CD4-positive, alpha-beta memory T cell (primary cell): ENCODE data around the gene C3AR1. TPM values are rescaled to one million over a fixed set of nuclear protein-coding genes. Genes with fewer than 3 reads are reported as not detected.

Experiments
- CTCF ChIA-PET: fragments of 350-600 bp; sonication (Branson Sonifier 250); formaldehyde crosslinking; loops from one replicate; lab custom pipeline; 2021; ENCODE audit warnings: inconsistent platforms; ENCODE audit not compliant: partially characterized antibody; lab: Charles Lee
- POLR2A ChIA-PET: fragments of 350-600 bp; sonication (Branson Sonifier 250); formaldehyde crosslinking; loops from one replicate; lab custom pipeline; 2021; ENCODE audit not compliant: partially characterized antibody; lab: Charles Lee
- DNase-seq, 5 donors: peaks; one replicate each; pipeline versions ENCODE4 v3.0.0 to v3.0.0-alpha.2; 2020 to 2022; ENCODE audit warnings: mixed read lengths in 1 of 5
- H3K27ac ChIP-seq: one replicate; pipeline ENCODE4 v1.7.0; 2013; ENCODE audit warnings: low read depth, low read length
- H3K27me3 ChIP-seq: 2 replicates; pipeline ENCODE4 v1.7.0; 2013; ENCODE audit warnings: mild to moderate bottlenecking, low read length, moderate library complexity; ENCODE audit not compliant: insufficient read depth
- H3K36me3 ChIP-seq: 2 replicates; pipeline ENCODE4 v1.7.0; 2013; ENCODE audit warnings: mild to moderate bottlenecking, low read length, moderate library complexity; ENCODE audit not compliant: insufficient read depth
- H3K4me1 ChIP-seq: 2 replicates; pipeline ENCODE4 v1.7.0; 2013; ENCODE audit warnings: mild to moderate bottlenecking, low read length, moderate library complexity; ENCODE audit not compliant: insufficient read depth
- H3K4me3 ChIP-seq, 2 donors: one replicate each; pipeline ENCODE4 v1.7.0; 2013; ENCODE audit warnings: low read length in 2 of 2, mild to moderate bottlenecking in 1 of 2
- H3K9me3 ChIP-seq, 2 donors: one replicate each; pipeline ENCODE4 v1.7.0; 2013; ENCODE audit warnings: low read length in 2 of 2, control low read depth in 1 of 2; ENCODE audit not compliant: control insufficient read depth in 1 of 2
- H3K27ac Mint-ChIP-seq, 7 donors: one replicate each; pipeline ENCODE4 v1.8.0; 2020 to 2021; ENCODE audit warnings: mixed read lengths in 7 of 7, mild to moderate bottlenecking in 6 of 7, inconsistent platforms in 3 of 7, moderate library complexity in 3 of 7
- H3K27me3 Mint-ChIP-seq, 2 donors: one replicate each; pipeline ENCODE4 v1.8.0; 2020 to 2021; ENCODE audit warnings: mixed read lengths in 2 of 2
- H3K36me3 Mint-ChIP-seq, 2 donors: one replicate each; pipeline ENCODE4 v1.8.0; 2020 to 2021; ENCODE audit warnings: mixed read lengths in 2 of 2, inconsistent platforms in 1 of 2, mild to moderate bottlenecking in 1 of 2
- H3K4me1 Mint-ChIP-seq, 4 donors: one replicate each; pipeline ENCODE4 v1.8.0; 2020 to 2021; ENCODE audit warnings: mixed read lengths in 4 of 4, mild to moderate bottlenecking in 1 of 4
- H3K4me3 Mint-ChIP-seq, 8 donors: one replicate each; pipeline ENCODE4 v1.8.0; 2020 to 2021; ENCODE audit warnings: mixed read lengths in 8 of 8, mild to moderate bottlenecking in 7 of 8, moderate library complexity in 6 of 8, inconsistent platforms in 3 of 8
- H3K9me3 Mint-ChIP-seq, 8 donors: one replicate each; pipeline ENCODE4 v1.8.0; 2020 to 2021; ENCODE audit warnings: mixed read lengths in 8 of 8, mild to moderate bottlenecking in 5 of 8, inconsistent platforms in 3 of 8, moderate library complexity in 1 of 8
- intact Hi-C: fragments of 100-400 bp; cut with micrococcal nuclease; formaldehyde crosslinking; loops from one replicate; pipeline ENCODE4 v1.15.1; 2023
- polyA plus RNA-seq, 2 donors: library from polyadenylated mRNA; unstranded; fragments of 300-500 nt; fragmentation: Illumina TruSeq; gene quantifications; one replicate each; pipeline ENCODE4 v1.2.3, GENCODE V29; 2021
- total RNA-seq, 2 experiments: library from RNA; stranded (reverse); gene quantifications; one replicate each; pipeline ENCODE4 v1.2.3, GENCODE V29; 2021

Gene C3AR1
- total and polyA plus RNA-seq, 4 experiments from 2014 or later: 4.6 to 10.6 (median 7.3) TPM

DNA sequence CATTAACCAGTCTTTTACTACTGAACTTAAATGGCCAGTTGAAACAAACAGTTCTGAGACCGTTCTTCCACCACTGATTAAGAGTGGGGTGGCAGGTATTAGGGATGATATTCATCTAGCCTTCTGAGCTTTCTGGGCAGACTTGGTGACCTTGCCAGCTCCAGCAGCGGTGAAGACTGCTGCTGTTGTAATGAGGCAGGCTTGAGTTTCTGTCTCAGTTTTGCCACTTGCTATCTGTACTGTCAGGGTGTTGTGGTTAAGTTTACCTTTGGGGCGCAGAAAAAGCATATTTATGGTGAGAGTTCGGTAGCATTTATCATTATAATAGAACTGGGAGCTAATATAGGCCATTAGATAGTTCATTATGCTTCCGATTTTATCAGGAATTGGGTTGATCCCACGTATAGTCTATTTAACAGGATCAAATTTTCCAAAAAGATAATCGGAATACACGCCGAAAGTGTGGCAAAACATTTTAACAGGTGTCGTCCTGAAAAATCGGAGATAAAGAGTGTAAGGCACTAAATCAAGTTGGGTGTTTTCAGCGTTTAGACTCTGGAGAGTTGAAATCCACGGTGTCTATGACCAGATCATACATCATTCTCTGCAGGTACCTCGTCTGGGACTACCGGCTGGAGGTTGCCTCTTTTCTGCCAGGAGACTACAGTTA, 15.2 kb upstream of the C3AR1 start:
- Histone ChIP-seq H3K4me1 (peaks cover 63% of the 10 kb centered on the region), H3K27me3 (no peaks in the 10 kb centered on the region), H3K9me3 (no peaks in the 10 kb centered on the region), H3K36me3 (no peaks in the 10 kb centered on the region), H3K4me3 (peak overlapping the region; percentile 75 to 96), H3K27ac (peak overlapping the region; percentile 84)
- DNase-seq: peak; percentile 23 to 63 (median 33)
- Mint-ChIP-seq H3K27ac (peak overlapping the region; percentile 96 to 99 (median 97)), H3K4me3 (peak overlapping the region; percentile 86 to 99 (median 98)), H3K4me1 (peaks cover 41 to 83% (median 60%) of the 10 kb centered on the region in 4 donors), H3K36me3 (peaks cover 4 to 23% of the 10 kb centered on the region in 2 donors), H3K9me3 (peaks cover 0 to 2% (median 0%) of the 10 kb centered on the region in 8 donors), H3K27me3 (peaks cover 0 to 2% of the 10 kb centered on the region in 2 donors)
- CTCF ChIA-PET: interaction anchor here (8.0 to 8.1 kb wide), 2 partner anchors 35 to 46 kb away, joined by 85 to 305 read pairs; partner anchors contain the start of gene FOXJ2
- intact Hi-C loops: loop anchor here (5.0 kb wide), 1 partner anchor 439 kb away; no protein-coding TSS in a partner anchor
- POLR2A ChIA-PET: interaction anchor here (1.0 to 5.9 kb wide), 10 partner anchors 15 to 148 kb away, joined by 3 to 45 read pairs (median 5); partner anchors contain the start of genes C3AR1, FOXJ2 and SLC2A3

DNA sequence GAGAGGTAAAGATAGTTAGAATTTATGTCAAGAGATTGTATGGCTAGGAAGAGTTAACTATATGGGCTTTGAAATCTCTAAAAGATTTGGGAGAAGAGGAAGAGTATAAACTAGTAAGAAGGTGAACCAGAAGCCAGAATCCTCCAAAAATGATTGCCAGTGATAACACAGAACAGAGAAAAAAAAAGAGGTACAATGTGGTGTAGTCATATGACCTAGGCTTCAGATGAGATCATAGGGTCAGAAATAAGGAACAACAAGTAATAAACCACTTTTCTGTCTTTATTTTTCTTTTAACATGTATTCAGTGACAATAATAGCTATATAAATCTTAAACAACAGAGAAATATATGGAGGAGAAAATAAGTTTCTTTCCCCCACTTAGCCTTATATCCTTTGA, 14.0 kb upstream of the C3AR1 start:
- Mint-ChIP-seq H3K9me3 (peaks cover 0 to 2% (median 0%) of the 10 kb centered on the region in 8 donors), H3K36me3 (peaks cover under 1 to 21% of the 10 kb centered on the region in 2 donors), H3K4me1 (peaks cover 38 to 79% (median 53%) of the 10 kb centered on the region in 4 donors), H3K27ac (peak overlapping the region; percentile 79 to 98 (median 94)), H3K4me3 (peak overlapping the region in 7 of 8 donors; percentile 2 to 63 (median 56)), H3K27me3 (peaks cover 0 to 2% of the 10 kb centered on the region in 2 donors)
- Histone ChIP-seq H3K27ac (peak overlapping the region; percentile 84), H3K9me3 (no peaks in the 10 kb centered on the region), H3K4me3 (no peak overlapping the region), H3K36me3 (no peaks in the 10 kb centered on the region), H3K27me3 (no peaks in the 10 kb centered on the region), H3K4me1 (peaks cover 52% of the 10 kb centered on the region)
- DNase-seq: no peak
- POLR2A ChIA-PET: interaction anchor here (1.5 to 5.9 kb wide), 2 partner anchors 35 to 85 kb away, joined by 3 to 45 read pairs; no protein-coding TSS in a partner anchor
- CTCF ChIA-PET: interaction anchor here (8.0 to 8.1 kb wide), 2 partner anchors 34 to 45 kb away, joined by 85 to 305 read pairs; partner anchors contain the start of gene FOXJ2
- intact Hi-C loops: loop anchor here (5.0 kb wide), 1 partner anchor 438 kb away; no protein-coding TSS in a partner anchor

DNA sequence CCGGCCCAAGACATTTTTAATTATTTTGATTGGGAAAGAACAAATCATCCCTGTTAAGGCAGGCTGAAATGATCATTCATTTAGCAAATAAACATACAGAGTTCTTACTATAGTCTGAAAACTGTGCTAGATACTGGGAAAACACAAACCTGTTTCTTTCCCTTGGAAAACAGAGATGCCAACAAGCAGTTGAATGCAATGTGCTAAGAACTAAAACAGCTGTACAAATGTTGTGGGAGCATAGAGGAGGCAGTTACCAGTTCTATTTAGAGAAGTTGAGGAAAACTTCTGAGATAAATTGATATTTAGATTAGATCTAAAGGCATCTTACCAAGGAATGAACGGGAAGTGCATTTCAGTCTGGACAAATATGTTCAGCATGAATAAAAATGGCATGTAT, 12.8 kb upstream of the C3AR1 start:
- POLR2A ChIA-PET: interaction anchor here (1.0 to 5.9 kb wide), 12 partner anchors 9 to 216 kb away, joined by 4 to 45 read pairs (median 8); partner anchors contain the start of genes C3AR1, FOXJ2 and SLC2A3
- intact Hi-C loops: loop anchor here (1.0 kb wide), 5 partner anchors 13 to 219 kb away; partner anchors contain the start of gene C3AR1
- Histone ChIP-seq H3K4me3 (no peak overlapping the region), H3K36me3 (no peaks in the 10 kb centered on the region), H3K27me3 (no peaks in the 10 kb centered on the region), H3K9me3 (no peaks in the 10 kb centered on the region), H3K4me1 (peaks cover 40% of the 10 kb centered on the region), H3K27ac (peak overlapping the region; percentile 35)
- peak overlapping the region in 3 of 8 donors; percentile 16 to 62 (median 17) for H3K4me3 Mint-ChIP-seq
- H3K27me3 Mint-ChIP-seq: peaks cover 0 to 2% of the 10 kb centered on the region in 2 donors
- CTCF ChIA-PET: interaction anchor here (0.6 to 8.1 kb wide), 24 partner anchors 8 to 436 kb away, joined by 3 to 305 read pairs (median 8); partner anchors contain the start of genes C3AR1 and FOXJ2
- no peak for DNase-seq
- peaks cover 29 to 69% (median 44%) of the 10 kb centered on the region in 4 donors for H3K4me1 Mint-ChIP-seq
- peaks cover 0 to 2% (median 0%) of the 10 kb centered on the region in 8 donors for H3K9me3 Mint-ChIP-seq
- H3K36me3 Mint-ChIP-seq: peaks cover 0 to 13% of the 10 kb centered on the region in 2 donors
- H3K27ac Mint-ChIP-seq: peak overlapping the region; percentile 55 to 98 (median 93)

DNA sequence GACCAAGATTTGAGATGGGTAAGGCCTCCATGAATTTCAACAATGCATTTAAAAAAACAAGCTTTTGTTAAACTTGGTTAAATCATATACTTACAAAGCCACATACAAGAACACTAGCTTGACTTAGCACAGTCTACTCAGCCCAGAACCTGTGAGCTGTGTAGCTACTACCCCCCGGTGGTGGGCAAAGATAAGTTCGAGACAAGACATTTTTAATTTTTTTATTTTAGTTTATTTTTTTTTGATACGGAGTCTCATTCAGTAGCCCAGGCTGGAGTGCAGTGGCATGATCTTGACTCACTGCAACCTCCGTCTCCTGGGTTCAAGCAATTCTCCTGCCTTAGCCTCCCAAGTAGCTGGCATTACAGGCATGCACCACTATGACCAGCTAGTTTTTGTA, 12.2 kb upstream of the C3AR1 start:
- H3K27ac ChIP-seq: peak overlapping the region; percentile 35
- Mint-ChIP-seq H3K27me3 (peaks cover 0 to 2% of the 10 kb centered on the region in 2 donors), H3K4me1 (peaks cover 28 to 66% (median 40%) of the 10 kb centered on the region in 4 donors), H3K27ac (peak overlapping the region; percentile 55 to 98 (median 92)), H3K4me3 (peak overlapping the region in 4 of 8 donors; percentile 12 to 45 (median 16)), H3K9me3 (peaks cover 0 to 2% (median 0%) of the 10 kb centered on the region in 8 donors), H3K36me3 (peaks cover 0 to 12% of the 10 kb centered on the region in 2 donors)
- intact Hi-C loops: loop anchor here (1.0 kb wide), 5 partner anchors 12 to 218 kb away; partner anchors contain the start of gene C3AR1
- H3K27me3 ChIP-seq: no peaks in the 10 kb centered on the region
- POLR2A ChIA-PET: interaction anchor here (0.6 to 5.9 kb wide), 18 partner anchors 8 to 246 kb away, joined by 3 to 45 read pairs (median 6); partner anchors contain the start of genes C3AR1, FOXJ2 and SLC2A3
- H3K36me3 ChIP-seq: no peaks in the 10 kb centered on the region
- H3K9me3 ChIP-seq: no peaks in the 10 kb centered on the region
- H3K4me1 ChIP-seq: peaks cover 35% of the 10 kb centered on the region
- no peak overlapping the region for H3K4me3 ChIP-seq
- CTCF ChIA-PET: interaction anchor here (0.6 to 8.1 kb wide), 32 partner anchors 8 to 436 kb away, joined by 3 to 305 read pairs (median 5); partner anchors contain the start of genes C3AR1, FOXJ2 and SLC2A3
- peak; percentile 74 to 84 (median 79) for DNase-seq

- H3K27me3 Mint-ChIP-seq: no peaks in the 10 kb centered on the region
- H3K4me3 Mint-ChIP-seq: no peak overlapping the region
- POLR2A ChIA-PET: interaction anchor here (0.6 to 5.9 kb wide), 9 partner anchors 11 to 141 kb away, joined by 3 to 45 read pairs (median 7); partner anchors contain the start of genes C3AR1, FOXJ2 and SLC2A3
- intact Hi-C loops: no loop called here
- Histone ChIP-seq H3K4me3 (no peak overlapping the region), H3K36me3 (no peaks in the 10 kb centered on the region), H3K27me3 (no peaks in the 10 kb centered on the region), H3K9me3 (no peaks in the 10 kb centered on the region), H3K27ac (no peak overlapping the region), H3K4me1 (peaks cover 27% of the 10 kb centered on the region)
- CTCF ChIA-PET: interaction anchor here (1.1 to 8.1 kb wide), 13 partner anchors 11 to 216 kb away, joined by 3 to 305 read pairs (median 17); partner anchors contain the start of genes C3AR1 and FOXJ2
- peaks cover 0 to 3% of the 10 kb centered on the region in 2 donors for H3K36me3 Mint-ChIP-seq
- H3K4me1 Mint-ChIP-seq: peaks cover 20 to 54% (median 31%) of the 10 kb centered on the region in 4 donors
- H3K27ac Mint-ChIP-seq: peak overlapping the region in 3 of 7 donors; percentile 6 to 48 (median 30)
- peaks cover 0 to 2% (median 0%) of the 10 kb centered on the region in 8 donors for H3K9me3 Mint-ChIP-seq
- DNase-seq: no peak
Measured at GRCh38 chr12:8077207-8077606, 11.0 kb upstream of the C3AR1 start.

DNA sequence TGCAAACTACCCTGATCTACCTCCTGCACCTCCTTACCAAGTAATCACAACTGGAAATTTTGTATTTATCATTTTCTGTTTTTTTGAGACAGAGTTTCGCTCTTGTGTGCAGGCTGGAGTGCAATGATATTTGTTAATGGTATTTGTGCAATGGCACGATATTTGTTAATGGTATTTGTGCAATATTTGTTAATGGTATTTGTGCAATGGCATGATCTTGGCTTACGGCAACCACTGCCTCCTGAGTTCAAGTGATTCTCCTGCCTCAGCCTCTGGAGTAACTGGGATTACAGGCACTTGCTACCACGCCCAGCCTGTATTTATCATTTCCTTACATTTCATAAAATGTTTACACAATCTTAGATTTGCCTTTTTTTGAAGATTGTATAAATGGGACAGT, 10.2 kb upstream of the C3AR1 start:
- Histone ChIP-seq H3K27me3 (no peaks in the 10 kb centered on the region), H3K9me3 (no peaks in the 10 kb centered on the region), H3K36me3 (no peaks in the 10 kb centered on the region), H3K27ac (no peak overlapping the region), H3K4me3 (no peak overlapping the region), H3K4me1 (peaks cover 26% of the 10 kb centered on the region)
- intact Hi-C loops: no loop called here
- Mint-ChIP-seq H3K27ac (no peak overlapping the region), H3K4me1 (peaks cover 20 to 46% (median 30%) of the 10 kb centered on the region in 4 donors), H3K36me3 (no peaks in the 10 kb centered on the region), H3K27me3 (peaks cover 0 to 1% of the 10 kb centered on the region in 2 donors), H3K9me3 (peaks cover 0 to 2% (median 0%) of the 10 kb centered on the region in 8 donors), H3K4me3 (no peak overlapping the region)
- POLR2A ChIA-PET: interaction anchor here (0.6 to 5.9 kb wide), 5 partner anchors 10 to 140 kb away, joined by 3 to 45 read pairs (median 21); partner anchors contain the start of genes C3AR1, FOXJ2 and SLC2A3
- DNase-seq: no peak
- CTCF ChIA-PET: interaction anchor here (1.8 to 8.1 kb wide), 8 partner anchors 10 to 215 kb away, joined by 5 to 305 read pairs (median 24); partner anchors contain the start of genes C3AR1 and FOXJ2
